Measurements from ENCODE around the gene KCNK13. TPM values are rescaled to one million over a fixed set of nuclear protein-coding genes. Genes with fewer than 3 reads are reported as not detected.
A peak's percentile ranks its signal among the peaks of the same experiment; 100 is the strongest.

Gene KCNK13
- total RNA-seq, 4 donors from 2014 or later, result 0.28 to 5.9 (median 2.0) TPM; not detected in 1

DNA sequence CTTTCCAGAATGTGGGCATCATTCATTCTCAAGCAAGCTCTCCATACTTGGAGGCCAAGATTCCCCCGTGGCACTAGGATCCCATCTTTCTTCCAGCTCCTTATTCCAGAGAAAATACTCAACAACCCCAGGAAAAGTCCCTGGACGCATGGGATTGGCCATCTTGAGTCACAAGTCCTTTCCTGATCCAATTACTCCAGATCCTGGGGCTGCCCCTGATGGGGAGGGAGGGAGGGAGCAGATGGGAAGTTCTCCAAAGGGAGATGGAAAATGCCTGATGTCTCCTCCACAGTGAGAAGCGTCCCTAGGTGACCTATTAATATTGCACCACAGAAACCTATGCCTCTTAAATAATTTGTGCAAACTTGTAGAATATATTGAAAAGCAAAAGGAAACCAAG lies 12.4 kb upstream of the KCNK13 start:
- no peak for ATAC-seq (ENCODE audit: low FRiP score)
- TF ChIP-seq, protein P1, sequence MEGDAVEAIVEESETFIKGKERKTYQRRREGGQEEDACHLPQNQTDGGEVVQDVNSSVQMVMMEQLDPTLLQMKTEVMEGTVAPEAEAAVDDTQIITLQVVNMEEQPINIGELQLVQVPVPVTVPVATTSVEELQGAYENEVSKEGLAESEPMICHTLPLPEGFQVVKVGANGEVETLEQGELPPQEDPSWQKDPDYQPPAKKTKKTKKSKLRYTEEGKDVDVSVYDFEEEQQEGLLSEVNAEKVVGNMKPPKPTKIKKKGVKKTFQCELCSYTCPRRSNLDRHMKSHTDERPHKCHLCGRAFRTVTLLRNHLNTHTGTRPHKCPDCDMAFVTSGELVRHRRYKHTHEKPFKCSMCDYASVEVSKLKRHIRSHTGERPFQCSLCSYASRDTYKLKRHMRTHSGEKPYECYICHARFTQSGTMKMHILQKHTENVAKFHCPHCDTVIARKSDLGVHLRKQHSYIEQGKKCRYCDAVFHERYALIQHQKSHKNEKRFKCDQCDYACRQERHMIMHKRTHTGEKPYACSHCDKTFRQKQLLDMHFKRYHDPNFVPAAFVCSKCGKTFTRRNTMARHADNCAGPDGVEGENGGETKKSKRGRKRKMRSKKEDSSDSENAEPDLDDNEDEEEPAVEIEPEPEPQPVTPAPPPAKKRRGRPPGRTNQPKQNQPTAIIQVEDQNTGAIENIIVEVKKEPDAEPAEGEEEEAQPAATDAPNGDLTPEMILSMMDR (IDR thresholded peaks at IDR 0.05), result no peak
- DNase-seq (ENCODE audit: low spot score), result no peak

DNA sequence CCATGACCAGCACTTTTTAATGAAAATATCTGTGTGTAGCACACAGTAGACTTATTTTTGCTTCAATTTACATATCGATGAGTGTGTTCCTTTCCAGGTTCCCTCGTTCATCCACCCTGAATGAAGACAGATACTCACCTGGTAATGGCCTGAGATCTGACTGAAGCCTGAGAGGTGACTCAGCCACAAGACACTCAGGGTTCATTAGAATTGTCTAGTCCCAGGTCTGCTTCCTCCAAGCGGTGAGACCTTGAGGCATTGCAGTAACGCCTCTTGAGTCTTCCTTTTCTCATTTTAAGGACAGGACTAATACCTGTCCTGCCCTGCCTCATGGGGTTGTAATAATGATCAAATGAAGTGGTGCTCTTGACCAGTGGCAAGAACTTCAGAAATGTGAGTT lies 11.5 kb upstream of the KCNK13 start:
- TF ChIP-seq, protein P1 (IDR thresholded peaks at IDR 0.05), result no peak
- ATAC-seq (ENCODE audit: low FRiP score) (no peak), DNase-seq (ENCODE audit: low spot score) (no peak)

DNA sequence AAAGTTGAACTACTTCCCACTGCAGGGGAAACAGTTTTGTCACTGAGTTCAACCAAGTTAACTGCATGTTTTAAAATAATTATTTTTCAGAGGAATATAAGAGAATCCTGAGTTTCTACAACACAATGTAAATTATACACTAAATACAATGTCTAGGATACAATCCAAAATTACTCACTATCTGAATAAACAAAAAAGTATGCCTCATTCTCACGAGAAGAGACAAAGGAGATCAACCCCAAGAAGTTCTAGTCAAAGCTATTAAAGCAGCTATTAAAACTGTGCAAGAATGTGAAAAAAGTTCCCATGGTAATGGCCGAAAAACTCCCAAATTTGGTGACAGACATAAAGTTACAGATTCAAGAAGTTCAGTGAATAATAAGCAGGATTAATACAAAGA lies 8.8 kb upstream of the KCNK13 start:
- DNase-seq (ENCODE audit: low spot score) (no peak), ATAC-seq (ENCODE audit: low FRiP score) (no peak)
- TF ChIP-seq, protein P1 (IDR thresholded peaks at IDR 0.05), result no peak

DNA sequence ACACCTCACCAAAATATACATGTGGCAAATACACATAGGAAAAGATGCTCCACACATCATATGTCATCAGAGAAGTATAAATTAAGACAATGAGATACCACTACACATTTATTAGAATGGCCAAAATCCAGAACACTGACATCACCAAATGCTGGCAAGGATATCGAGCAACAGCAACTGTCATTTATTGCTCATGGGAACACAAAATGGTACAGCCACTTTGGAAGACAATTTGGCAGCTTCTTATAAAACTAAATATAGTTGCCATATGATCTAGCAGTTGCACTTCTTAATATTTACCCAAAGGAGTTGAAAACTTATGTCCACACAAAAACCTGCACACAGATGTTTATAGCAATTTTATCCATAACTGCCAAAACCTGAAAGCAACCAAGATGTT lies 7.0 kb upstream of the KCNK13 start:
- DNase-seq (ENCODE audit: low spot score) (no peak), ATAC-seq (ENCODE audit: low FRiP score) (no peak)
- TF ChIP-seq, protein P1 (IDR thresholded peaks at IDR 0.05), result no peak

DNA sequence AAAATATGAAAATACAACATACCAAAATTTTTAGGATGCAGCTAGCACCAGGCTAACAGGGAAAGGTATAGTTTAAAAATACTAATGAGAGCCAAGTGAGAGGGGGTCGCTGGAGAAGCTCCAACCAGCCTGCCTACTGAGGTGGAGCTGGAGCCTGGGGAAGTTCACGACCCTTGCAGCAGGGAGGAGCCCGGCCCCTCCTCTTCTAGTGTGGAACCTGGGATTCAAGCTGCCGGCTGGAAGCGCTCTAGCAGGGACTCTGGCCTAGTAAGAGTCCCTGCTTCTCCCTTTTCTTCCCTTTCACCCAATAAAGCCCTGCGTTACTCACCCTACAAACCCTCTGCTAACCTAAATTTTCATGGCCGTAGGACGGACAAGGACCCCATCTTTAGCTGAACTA lies 5.0 kb upstream of the KCNK13 start:
- TF ChIP-seq, protein P1 (IDR thresholded peaks at IDR 0.05), result no peak
- ATAC-seq (ENCODE audit: low FRiP score) (no peak), DNase-seq (ENCODE audit: low spot score) (no peak)

DNA sequence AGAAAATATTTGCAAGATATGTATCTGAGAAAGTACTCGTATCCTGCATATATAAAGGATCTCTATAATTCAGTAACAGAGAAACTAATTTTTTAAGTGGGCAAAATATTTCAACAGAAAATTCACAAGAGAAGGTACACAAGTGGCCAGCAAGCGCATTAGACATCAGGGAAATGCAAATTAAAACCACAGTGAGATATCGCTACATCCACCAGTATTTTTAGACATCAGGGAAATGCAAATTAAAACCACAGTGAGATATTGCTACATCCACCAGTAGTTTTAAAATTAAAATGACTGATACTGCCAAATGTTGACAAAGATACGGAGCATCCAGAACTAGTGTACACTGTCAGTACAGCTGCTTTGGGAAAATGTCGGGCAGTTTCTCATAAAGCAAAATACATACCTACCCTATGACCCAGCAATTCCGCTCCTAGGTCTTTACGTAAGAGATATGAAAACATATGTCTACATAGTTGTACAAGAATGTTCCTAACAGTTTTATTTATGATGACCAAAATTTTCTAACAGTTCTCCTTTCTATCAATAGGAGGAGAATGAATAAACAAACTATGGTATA lies 2.8 kb upstream of the KCNK13 start:
- DNase-seq (ENCODE audit: low spot score) (no peak), ATAC-seq (ENCODE audit: low FRiP score) (no peak)
- TF ChIP-seq, protein P1 (IDR thresholded peaks at IDR 0.05), result no peak

DNA sequence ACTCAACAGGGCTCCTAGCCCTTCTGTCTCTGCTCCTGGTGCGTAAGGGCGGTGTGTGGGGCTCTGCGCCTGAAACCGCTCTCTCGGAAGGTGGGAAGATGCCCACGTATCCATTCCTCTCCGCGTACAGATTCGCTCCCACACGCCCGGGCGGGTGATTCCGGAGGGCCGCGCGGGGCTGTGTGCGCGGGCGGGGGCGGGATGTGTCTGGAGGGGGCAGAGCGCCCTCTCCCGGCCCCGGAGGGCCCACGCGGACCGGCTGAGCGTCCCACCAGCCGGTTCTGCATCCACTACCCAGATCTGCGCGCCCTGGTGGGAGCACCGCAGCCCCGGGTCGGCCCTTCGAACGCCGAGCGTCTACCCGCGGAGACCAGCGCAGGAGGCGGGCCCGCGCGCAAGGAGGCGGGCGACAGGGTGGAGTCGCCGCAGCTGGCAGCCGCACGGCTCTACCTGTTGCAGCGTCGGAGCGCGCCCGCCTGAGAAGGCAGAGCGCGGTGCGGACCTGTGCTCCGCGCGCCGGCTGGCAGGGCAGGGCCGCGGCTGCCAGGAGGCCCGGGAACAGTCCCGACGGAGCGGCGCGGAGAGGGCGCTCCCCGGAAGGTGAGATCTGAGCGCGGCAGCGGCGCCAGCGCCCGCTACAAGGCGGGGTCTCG lies 1.4 kb upstream of the KCNK13 start:
- TF ChIP-seq, protein P1 (IDR thresholded peaks at IDR 0.05), result no peak
- ATAC-seq (ENCODE audit: low FRiP score), result peak; percentile 81
- no peak for DNase-seq (ENCODE audit: low spot score)

All from omental fat pad (tissue), 4 donors.